SK-N-DZ (cell line): ENCODE data around the gene MEGF9.
"Not testable (repeated sequence)": the region's sequence is repeated elsewhere in the genome, so short reads cannot be mapped to it uniquely, and the experiment has no call there.

Source experiments
- DNase-seq: peaks from one replicate; pipeline ENCODE4 v3.0.0-alpha.2; 2015; ENCODE audit warnings: low spot score

MEGF9 gene

DNA sequence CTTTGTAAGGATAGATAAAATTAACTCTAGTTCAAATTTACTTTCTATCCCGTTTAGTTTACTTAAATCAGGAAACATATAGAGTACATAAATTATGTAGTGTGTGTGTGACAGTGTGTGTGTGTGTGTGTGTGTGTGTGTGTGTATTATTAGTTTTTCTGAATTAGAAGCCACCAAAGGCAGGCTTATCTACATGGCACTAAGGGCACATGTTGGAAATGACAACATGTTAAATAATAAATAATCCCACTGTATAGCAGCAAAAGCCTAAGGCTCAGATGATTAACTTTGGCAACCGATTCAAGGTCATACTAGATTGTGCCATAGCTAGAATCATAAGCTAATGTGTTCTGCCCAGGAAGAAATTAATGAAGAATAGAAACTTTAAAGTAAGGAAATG is 54.6 kb downstream of the MEGF9 start:
- DNase-seq = no peak

DNA sequence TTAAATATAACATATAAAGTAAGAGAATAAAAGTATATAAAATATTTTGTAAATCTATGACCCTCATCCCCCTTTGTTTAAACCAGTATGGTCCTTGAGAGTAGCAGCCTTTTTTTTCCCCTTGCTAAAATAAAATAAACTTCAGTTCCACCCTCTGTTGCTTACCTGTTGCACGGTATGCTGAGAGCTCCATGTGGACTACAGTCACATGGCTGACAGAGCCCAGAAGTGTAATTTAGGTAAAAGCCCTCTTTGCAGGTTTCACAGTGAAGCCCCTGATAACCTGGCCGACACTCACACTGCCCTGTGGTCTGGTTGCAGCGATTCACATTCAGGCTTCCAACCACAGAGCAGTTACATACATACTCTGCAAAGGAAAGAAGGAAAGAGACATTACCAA is 55.1 kb downstream of the MEGF9 start:
- no peak for DNase-seq

GRCh38 chr9:120655005-120655622 is 59.2 kb downstream of the MEGF9 start:
- no peak for DNase-seq

DNA sequence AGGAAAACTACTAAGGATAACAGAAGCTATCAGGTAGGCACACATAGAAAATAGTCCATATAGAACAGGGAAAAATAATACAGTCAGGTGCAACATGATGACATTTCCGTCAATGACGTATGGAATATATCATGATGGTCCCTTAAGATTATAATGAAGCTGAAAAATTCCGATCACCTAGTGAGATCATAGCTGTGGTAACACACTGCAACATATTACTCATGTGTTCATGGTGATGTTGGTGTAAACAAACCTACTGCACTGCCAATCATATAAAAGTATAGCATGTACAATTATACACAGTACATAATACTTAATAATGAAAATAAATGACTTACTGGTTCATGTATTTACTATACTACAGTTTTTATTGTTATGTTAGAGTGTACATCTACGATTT is 60.0 kb downstream of the MEGF9 start:
- no peak for DNase-seq

- no peak for DNase-seq
Measured at GRCh38 chr9:120653762-120654161, 60.5 kb downstream of the MEGF9 start.

GRCh38 chr9:120652934-120653333 is 61.3 kb downstream of the MEGF9 start:
- DNase-seq = no peak

DNA sequence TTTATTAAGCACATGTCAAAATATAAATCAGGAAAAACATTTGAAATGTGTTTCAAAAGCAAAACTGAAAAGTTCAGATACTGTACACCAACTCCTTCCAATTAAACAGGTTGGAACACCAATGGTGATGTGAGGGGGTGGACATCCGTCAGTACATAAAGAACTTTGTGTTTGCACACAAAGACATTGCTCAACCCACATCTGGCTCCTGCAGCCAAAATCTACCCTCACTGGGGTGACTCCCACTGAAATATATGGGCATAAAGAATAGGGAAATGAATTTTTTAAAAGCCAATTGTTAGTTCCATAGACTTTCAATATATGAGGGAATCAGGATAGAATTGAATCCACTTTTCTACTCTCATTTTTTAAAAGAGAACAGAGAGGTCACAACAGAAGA is 63.9 kb downstream of the MEGF9 start:
- DNase-seq = no peak

GRCh38 chr9:120648581-120649197 is 65.6 kb downstream of the MEGF9 start:
- no peak for DNase-seq

DNA sequence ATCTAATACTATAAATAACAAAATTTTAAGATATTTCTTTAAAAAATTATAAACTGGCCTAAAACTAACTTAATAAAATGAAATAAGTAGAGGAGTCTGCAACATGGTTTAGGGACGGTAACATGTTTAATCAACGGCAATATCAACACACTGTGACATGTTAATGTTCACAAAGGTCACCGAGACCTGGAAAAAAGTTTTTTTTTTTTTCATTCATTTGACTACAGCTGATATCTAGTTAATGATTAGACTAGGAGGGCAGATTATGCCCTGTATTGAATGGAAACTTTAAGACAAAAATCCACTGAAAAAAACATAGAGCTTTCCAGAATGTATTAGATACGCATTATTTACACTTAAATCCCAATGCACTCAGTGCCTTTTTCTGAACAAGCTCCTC is 67.3 kb downstream of the MEGF9 start:
- no peak for DNase-seq

DNA sequence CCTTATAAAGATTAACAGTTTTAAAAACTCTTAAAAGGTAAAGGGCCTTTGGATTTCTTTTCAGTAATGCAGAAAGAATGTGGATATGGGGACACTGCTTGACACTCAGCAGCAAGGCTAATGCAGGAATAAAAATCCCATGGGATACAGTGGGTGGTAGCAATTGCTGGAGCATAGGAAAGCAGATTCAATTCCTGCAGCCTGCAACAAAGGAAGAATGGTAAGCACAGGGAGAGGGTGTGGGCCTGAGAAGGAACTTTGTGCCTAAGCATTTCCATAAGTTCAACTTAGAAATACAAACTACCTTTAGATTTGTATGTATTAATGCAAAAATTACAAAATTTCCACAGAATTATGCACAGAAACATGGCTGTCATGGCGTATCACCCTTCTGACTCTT is 68.5 kb downstream of the MEGF9 start:
- DNase-seq = no peak

DNA sequence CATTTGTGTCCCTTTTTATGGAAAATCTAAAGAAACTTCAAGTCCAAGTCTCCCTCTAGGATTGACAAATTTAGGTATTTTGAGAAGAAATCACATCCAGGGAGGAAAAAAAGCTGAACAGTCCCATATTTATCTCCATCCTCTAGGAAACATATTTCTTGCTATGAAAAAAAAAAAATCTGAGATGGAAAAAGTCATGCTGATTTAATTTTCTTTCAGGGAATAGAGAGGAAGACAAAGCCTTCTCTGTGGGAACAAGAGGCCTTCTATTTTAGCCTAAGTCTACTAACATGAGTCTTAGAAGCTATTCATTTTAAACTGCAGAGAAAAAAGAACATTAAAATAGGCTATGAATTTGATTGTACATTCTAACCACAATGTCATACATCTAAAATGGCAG is 71.2 kb downstream of the MEGF9 start:
- no peak for DNase-seq

DNA sequence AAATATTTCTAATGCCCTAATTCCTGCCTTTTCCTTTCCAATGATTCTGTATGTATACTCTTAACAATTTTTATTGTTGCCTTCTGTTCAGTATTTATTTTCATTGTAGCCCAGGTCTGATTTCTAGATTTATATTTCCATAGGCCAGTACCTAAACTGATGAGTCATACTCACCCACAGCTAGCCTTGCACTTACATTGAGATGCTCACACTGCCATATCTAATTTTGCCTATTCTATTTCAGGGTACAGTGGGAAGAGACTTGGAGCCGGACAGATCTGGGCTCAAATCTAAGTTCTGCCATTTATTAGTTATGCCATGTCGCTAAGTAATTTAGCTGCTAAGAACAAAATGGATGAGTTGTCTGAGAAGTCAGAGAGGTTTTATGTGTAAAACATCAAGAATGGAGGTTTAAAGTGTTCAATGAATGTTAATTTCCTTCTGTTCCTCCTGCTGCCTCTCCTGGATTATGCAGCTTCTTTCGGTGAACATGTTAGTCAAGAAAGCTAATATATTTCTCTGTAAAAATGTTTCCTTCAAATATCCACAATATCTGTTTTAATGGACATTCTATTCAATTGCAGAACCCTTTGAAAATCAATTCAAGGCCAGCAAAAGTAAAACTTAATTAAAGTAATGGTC is 72.0 kb downstream of the MEGF9 start:
- DNase-seq = no peak

DNA sequence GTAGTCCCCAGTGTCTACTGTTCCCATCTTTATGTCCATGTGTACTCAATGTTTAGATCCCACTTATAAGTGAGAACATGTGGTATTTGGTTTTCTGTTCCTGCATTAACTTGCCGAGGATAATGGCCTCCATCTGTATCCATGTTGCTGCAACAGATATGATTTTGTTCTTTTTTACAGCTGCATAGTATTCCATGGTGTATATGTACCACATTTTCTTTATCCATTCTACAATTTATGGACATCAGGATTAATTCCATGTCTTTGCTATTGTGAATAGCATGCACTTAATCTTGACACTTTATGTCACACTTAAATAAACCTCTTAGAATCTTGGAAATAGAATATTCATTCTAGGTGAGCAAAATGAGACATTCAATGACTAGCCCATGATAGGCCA is 73.4 kb downstream of the MEGF9 start:
- DNase-seq = not testable (repeated sequence)

DNA sequence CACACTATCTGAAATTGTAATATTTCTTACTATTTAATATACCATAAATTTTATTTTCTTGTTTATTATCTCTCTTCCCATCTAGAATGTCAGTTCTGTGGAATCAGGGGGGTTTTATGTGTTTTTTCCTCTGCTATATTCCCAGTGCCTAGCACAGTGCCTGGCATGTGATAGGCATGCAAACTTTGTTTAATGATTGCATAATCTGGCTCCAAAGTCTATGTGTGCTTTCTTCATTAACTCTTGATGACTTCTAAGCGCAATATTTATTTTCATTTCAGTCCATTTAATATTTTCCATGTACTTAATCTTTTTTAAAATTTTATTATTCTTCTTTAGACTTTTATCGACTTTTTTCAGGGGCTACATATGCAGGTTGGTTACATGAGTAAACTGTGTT is 73.9 kb downstream of the MEGF9 start:
- DNase-seq = no peak

DNA sequence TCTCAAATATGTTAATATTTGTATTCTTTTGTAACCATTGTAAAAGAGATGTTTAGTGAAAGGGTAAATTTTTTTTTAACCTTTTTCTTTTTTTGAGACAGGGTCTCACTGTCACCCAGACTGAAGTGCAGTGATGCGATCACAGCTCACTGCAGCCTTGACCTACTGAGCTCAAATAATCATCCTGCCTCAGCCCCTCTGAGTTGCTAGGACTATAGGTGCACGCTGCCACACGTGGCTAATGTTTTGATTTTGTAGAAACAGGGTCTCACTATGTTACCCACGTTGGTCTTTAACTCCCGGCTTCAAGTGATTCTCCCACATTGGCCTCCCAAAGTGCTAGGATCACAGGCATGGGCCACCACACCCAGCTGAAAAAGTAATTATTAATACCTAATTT is 76.4 kb downstream of the MEGF9 start:
- DNase-seq = no peak

DNA sequence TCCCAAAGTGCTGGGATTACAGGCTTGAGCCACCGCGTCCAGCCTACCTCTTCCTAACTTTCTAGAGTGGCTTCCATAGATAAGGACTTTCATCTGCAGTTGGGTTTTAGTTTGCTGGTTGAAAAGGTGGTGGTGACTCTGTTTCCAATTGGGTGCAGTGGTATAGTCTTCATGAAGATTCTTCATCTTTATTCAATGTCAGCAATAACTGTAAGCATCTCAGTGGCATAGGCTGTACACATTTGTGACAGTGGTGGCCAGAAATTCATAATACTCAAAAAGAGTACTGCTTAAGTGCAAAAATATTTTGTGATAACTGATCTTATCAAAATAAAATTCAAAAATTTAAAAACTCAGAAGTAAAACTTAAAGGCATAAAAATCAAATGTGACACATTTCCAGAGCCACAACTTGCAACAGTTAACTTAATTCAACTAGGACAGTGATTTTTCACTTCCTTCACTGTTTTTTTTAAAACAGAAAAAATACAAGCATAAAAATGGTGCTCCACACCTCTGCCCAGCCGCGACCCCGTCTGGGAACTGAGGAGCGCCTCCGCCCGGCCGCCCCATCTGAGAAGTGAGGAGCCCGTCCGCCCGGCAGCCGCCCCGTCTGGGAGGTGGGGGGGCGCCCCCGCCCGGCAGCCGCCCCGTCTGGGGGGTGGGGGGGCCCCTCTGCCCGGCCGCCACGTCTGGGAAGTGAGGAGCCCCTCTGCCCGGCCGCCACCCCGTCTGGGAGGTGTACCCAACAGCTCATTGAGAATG is 77.9 kb downstream of the MEGF9 start:
- DNase-seq = no peak

DNA sequence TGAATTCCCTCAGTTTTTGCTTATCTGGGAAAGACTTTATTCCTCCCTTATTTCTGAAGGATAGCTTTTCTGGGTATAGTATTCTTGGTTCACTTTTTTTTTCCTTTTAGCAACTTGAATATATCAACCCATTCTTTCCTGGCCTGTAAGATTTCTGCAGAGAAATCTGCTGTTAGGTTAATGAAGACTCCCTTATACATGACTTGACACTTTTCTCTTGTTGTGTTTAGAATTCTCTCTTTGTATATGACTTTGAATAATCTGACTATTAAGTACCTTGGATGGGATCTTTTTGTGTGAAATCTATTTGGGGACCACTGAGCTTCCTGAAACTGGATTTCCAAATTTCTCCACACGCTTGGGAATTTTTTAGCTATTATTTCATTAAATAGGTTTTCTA is 79.3 kb downstream of the MEGF9 start:
- no peak for DNase-seq

DNA sequence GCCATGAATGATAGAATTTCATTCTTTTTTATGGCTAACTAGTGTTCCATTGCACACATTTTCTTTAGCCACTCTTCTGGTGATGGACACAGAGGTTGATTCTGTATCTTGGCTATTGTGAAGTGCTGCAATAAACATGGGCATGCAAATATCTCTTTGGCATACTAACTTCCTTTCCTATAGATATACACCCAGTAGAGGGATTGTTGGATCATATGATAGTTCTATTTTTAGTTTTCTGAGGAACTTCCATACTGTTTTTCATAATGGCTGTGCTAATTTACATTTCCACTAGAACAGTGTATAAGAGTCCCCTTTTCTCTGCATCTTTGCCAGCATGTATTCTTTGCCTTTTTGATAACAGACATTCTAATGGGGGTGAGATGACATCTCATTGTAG is 83.9 kb downstream of the MEGF9 start:
- DNase-seq = no peak

GRCh38 chr9:120628925-120629497 is 85.3 kb downstream of the MEGF9 start:
- DNase-seq = not testable (repeated sequence)

DNA sequence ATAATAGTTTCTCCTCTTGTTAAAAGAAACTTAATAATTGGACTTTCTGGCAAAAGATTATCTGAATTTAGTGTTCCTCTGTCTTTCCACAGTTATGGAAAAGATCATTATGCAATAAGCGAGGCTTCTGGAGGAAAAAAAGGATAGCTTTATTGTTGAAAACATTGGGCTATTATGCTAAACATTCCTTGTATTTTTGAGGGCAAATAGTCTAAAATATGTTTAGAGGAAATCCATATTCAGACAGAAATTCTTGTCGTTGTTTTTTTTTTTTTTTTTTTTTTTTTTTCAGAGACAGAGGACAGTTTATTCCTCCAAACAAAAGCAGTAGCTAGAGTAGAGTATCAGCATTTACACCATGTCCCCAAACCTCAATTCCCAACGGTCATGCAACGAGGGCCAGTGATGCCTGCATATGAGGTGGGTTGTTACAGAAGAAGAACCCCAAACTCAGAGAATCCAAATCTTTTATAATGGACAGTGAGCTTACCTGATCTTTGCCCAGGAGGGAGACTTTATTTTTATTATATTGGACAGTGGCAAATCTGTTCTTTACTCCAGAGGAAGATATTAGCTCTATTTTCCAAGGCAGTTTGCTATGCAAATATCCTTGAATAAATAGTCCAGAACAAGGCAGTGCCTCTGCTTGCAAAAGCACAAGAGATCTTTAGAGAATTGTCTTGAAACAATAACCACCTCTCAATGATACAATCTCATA is 85.9 kb downstream of the MEGF9 start:
- no peak for DNase-seq

GRCh38 chr9:120627073-120627472 is 87.2 kb downstream of the MEGF9 start:
- DNase-seq = no peak

GRCh38 chr9:120626512-120626911 is 87.8 kb downstream of the MEGF9 start:
- DNase-seq = no peak
